HG03442 (cell line): ENCODE data around the gene PAIP2.
"Not testable (repeated sequence)": the region's sequence is repeated elsewhere in the genome, so short reads cannot be mapped to it uniquely, and the experiment has no call there.

Experiments used
- ATAC-seq: cut with Tn5 transposase; IDR thresholded peaks from one replicate; pipeline ENCODE4 v1.9.1; 2021; ENCODE audit warnings: mild to moderate bottlenecking, moderate library complexity; ENCODE audit not compliant: unreplicated experiment

The PAIP2 gene

GRCh38 chr5:139314276-139314675, 27.4 kb upstream of the PAIP2 start:
- no peak for ATAC-seq

GRCh38 chr5:139315056-139315615, 26.5 kb upstream of the PAIP2 start:
- ATAC-seq: no peak

GRCh38 chr5:139335811-139336210, 5.8 kb upstream of the PAIP2 start:
- no peak for ATAC-seq

- no peak for ATAC-seq
These were observed 1.6 kb upstream of the PAIP2 start for GRCh38 chr5:139340051-139340450.

GRCh38 chr5:139341187-139341688, 416 bp upstream of the PAIP2 start:
- no peak for ATAC-seq

- peak; percentile 30 for ATAC-seq
These were observed 719 bp downstream of the PAIP2 start for GRCh38 chr5:139342423-139342723.

GRCh38 chr5:139343476-139343875, 1.8 kb downstream of the PAIP2 start:
- ATAC-seq: no peak

- ATAC-seq: no peak
These were observed 2.5 kb downstream of the PAIP2 start for GRCh38 chr5:139344177-139344576.

GRCh38 chr5:139345442-139345841, 3.8 kb downstream of the PAIP2 start:
- not testable (repeated sequence) for ATAC-seq

- ATAC-seq: not testable (repeated sequence)
These were observed 6.2 kb downstream of the PAIP2 start for GRCh38 chr5:139347863-139348262.

- no peak for ATAC-seq
These were observed 12.5 kb downstream of the PAIP2 start for GRCh38 chr5:139354186-139354585.

- not testable (repeated sequence) for ATAC-seq
These were observed 14.2 kb downstream of the PAIP2 start for GRCh38 chr5:139355900-139356299.

- no peak for ATAC-seq
These were observed 16.4 kb downstream of the PAIP2 start for GRCh38 chr5:139358064-139358463.

GRCh38 chr5:139360384-139360783, 18.7 kb downstream of the PAIP2 start:
- ATAC-seq: no peak

GRCh38 chr5:139361835-139362429, 20.3 kb downstream of the PAIP2 start:
- no peak for ATAC-seq

- ATAC-seq: no peak
These were observed 22.3 kb downstream of the PAIP2 start for GRCh38 chr5:139363937-139364336.

GRCh38 chr5:139364466-139364865, 22.8 kb downstream of the PAIP2 start:
- ATAC-seq: no peak

- no peak for ATAC-seq
These were observed 27.0 kb downstream of the PAIP2 start for GRCh38 chr5:139368613-139369012.

- ATAC-seq: no peak
These were observed 27.5 kb downstream of the PAIP2 start for GRCh38 chr5:139369181-139369580.

- no peak for ATAC-seq
These were observed 30.1 kb downstream of the PAIP2 start for GRCh38 chr5:139371482-139372435.

GRCh38 chr5:139374909-139375308, 33.3 kb downstream of the PAIP2 start:
- no peak for ATAC-seq

- ATAC-seq: no peak
These were observed 34.7 kb downstream of the PAIP2 start for GRCh38 chr5:139376364-139376763.
